Activated CD8-positive, alpha-beta memory T cell treated with anti-CD3 and anti-CD28 coated beads, Interleukin-2, amount 50 U/mL, for 1 hour (primary cell): ENCODE measurements around the gene CABLES2.

Experiments used
- DNase-seq: peaks from one replicate; pipeline ENCODE4 v3.0.0-alpha.2; 2020; ENCODE audit errors: extremely low read depth

Gene CABLES2

GRCh38 chr20:62359043-62359490 lies 48.0 kb downstream of the CABLES2 start:
- DNase-seq = no peak

- DNase-seq = no peak
Observed at GRCh38 chr20:62358171-62359042, 48.7 kb downstream of the CABLES2 start.

- DNase-seq = no peak
Observed at GRCh38 chr20:62357681-62358080, 49.4 kb downstream of the CABLES2 start.

GRCh38 chr20:62357187-62357667 lies 49.9 kb downstream of the CABLES2 start:
- no peak for DNase-seq

GRCh38 chr20:62356589-62357186 lies 50.4 kb downstream of the CABLES2 start:
- no peak for DNase-seq

- no peak for DNase-seq
Observed at GRCh38 chr20:62355878-62356588, 51.1 kb downstream of the CABLES2 start.

- no peak for DNase-seq
Observed at GRCh38 chr20:62355516-62355877, 51.6 kb downstream of the CABLES2 start.

GRCh38 chr20:62354811-62355341 lies 52.2 kb downstream of the CABLES2 start:
- no peak for DNase-seq

- no peak for DNase-seq
Observed at GRCh38 chr20:62354031-62354808, 52.9 kb downstream of the CABLES2 start.

- no peak for DNase-seq
Observed at GRCh38 chr20:62353289-62354030, 53.6 kb downstream of the CABLES2 start.

GRCh38 chr20:62352402-62353288 lies 54.4 kb downstream of the CABLES2 start:
- no peak for DNase-seq

- no peak for DNase-seq
Observed at GRCh38 chr20:62351469-62352401, 55.4 kb downstream of the CABLES2 start.

- no peak for DNase-seq
Observed at GRCh38 chr20:62350629-62351422, 56.3 kb downstream of the CABLES2 start.

GRCh38 chr20:62350098-62350628 lies 56.9 kb downstream of the CABLES2 start:
- DNase-seq = no peak

GRCh38 chr20:62349556-62350097 lies 57.5 kb downstream of the CABLES2 start:
- no peak for DNase-seq

GRCh38 chr20:62348604-62349003 lies 58.5 kb downstream of the CABLES2 start:
- DNase-seq = no peak

GRCh38 chr20:62347445-62347844 lies 59.6 kb downstream of the CABLES2 start:
- no peak for DNase-seq
